B cell (primary cell): Measurements from ENCODE around the gene KCND2. TPM values are rescaled to one million over a fixed set of nuclear protein-coding genes. Genes with fewer than 3 reads are reported as not detected.
"Not testable (repeated sequence)": the region's sequence is repeated elsewhere in the genome, so short reads cannot be mapped to it uniquely, and the experiment has no call there.

Source experiments
- ATAC-seq: fragments of 200-7000 bp; cut with Tn5 transposase; one replicate; pipeline ENCODE4 v1.10.0; 2021; ENCODE audit warnings: low read depth, mild to moderate bottlenecking, moderate number of reproducible peaks, moderate library complexity
- CTCF ChIA-PET: fragments of 350-600 bp; sonication (Branson Sonifier 250); formaldehyde crosslinking; loops from one replicate; lab custom pipeline; 2021; ENCODE audit warnings: antibody characterized with exemption, inconsistent platforms; lab: Charles Lee
- POLR2A ChIA-PET: fragments of 350-600 bp; sonication (Branson Sonifier 250); formaldehyde crosslinking; loops from one replicate; lab custom pipeline; 2021; ENCODE audit warnings: antibody characterized with exemption; lab: Charles Lee
- DNase-seq: peaks from one replicate; pipeline ENCODE4 v3.0.0; 2013
- H2AFZ ChIP-seq: 2 replicates; pipeline ENCODE4 v1.6.1; 2012; ENCODE audit warnings: mild to moderate bottlenecking, low read depth, low read length; ENCODE audit not compliant: insufficient read depth, poor library complexity, severe bottlenecking
- H3K27ac ChIP-seq, 2 donors: 1 replicate in 1 of 2; 2 replicates in 1 of 2; pipeline ENCODE4 v1.5.1; 2012 to 2013; ENCODE audit warnings: low read length in 2 of 2, mild to moderate bottlenecking in 2 of 2, moderate library complexity in 1 of 2
- H3K27me3 ChIP-seq, 4 experiments: fragments of 200-600 bp in 1 of 4; sonication (generic) in 1 of 4; replicated peaks in 1 of 4; 1 replicate in 2 of 4; 2 replicates in 2 of 4; pipeline versions ENCODE4 v1.6.1 to v1.7.0; 2013 to 2016; ENCODE audit warnings: low read length in 3 of 4, mild to moderate bottlenecking in 2 of 4, mixed read lengths in 1 of 4, moderate library complexity in 1 of 4; ENCODE audit not compliant: insufficient read depth in 4 of 4, control insufficient read depth in 3 of 4; ENCODE audit errors: control extremely low read depth in 1 of 4
- H3K36me3 ChIP-seq, 2 experiments: replicated peaks in 1 of 2; 1 replicate in 1 of 2; 2 replicates in 1 of 2; pipeline versions ENCODE4 v1.6.1 to v1.7.1; 2013; ENCODE audit warnings: low read length in 1 of 2; ENCODE audit not compliant: insufficient read depth in 2 of 2, control insufficient read depth in 1 of 2; ENCODE audit errors: control extremely low read depth in 1 of 2, extremely low read depth in 1 of 2
- H3K4me1 ChIP-seq, 2 donors: fragments of 200-600 bp in 1 of 2; sonication (generic) in 1 of 2; 1 replicate in 1 of 2; 2 replicates in 1 of 2; pipeline versions ENCODE4 v1.5.1 to v1.6.1; 2013 to 2017; ENCODE audit warnings: low read length in 2 of 2; ENCODE audit not compliant: control insufficient read depth in 2 of 2, insufficient read depth in 2 of 2
- H3K4me2 ChIP-seq: replicated peaks from 2 replicates; pipeline ENCODE3; 2012; ENCODE audit warnings: mild to moderate bottlenecking, low read depth, low read length; ENCODE audit not compliant: poor library complexity, severe bottlenecking
- H3K4me3 ChIP-seq, 5 experiments: fragments of 200-600 bp in 1 of 5; sonication (generic) in 1 of 5; 1 replicate in 3 of 5; 2 replicates in 2 of 5; pipeline versions ENCODE4 v1.5.1 to v1.7.0; 2011 to 2016; ENCODE audit warnings: low read length in 4 of 5, mild to moderate bottlenecking in 4 of 5, low read depth in 2 of 5, control low read depth in 1 of 5, moderate library complexity in 1 of 5; ENCODE audit not compliant: insufficient read depth in 1 of 5; ENCODE audit errors: control extremely low read depth in 1 of 5, extremely low read depth in 1 of 5
- H3K79me2 ChIP-seq: fragments of 200-600 bp; sonication (generic); one replicate; pipeline ENCODE4 v1.6.0; 2016; ENCODE audit warnings: low read length; ENCODE audit not compliant: control insufficient read depth, insufficient read depth
- H3K9ac ChIP-seq: fragments of 200-600 bp; sonication (generic); 2 replicates; pipeline ENCODE4 v1.6.1; 2017; ENCODE audit warnings: mild to moderate bottlenecking, low read length, moderate library complexity
- H3K9me3 ChIP-seq, 3 donors: one replicate each; pipeline versions ENCODE4 v1.6.1 to v1.7.1; 2013; ENCODE audit warnings: low read length in 2 of 3; ENCODE audit not compliant: control insufficient read depth in 2 of 3, insufficient read depth in 1 of 3; ENCODE audit errors: control extremely low read depth in 1 of 3
- H4K20me1 ChIP-seq: 2 replicates; pipeline ENCODE4 v1.6.0; 2012; ENCODE audit warnings: mild to moderate bottlenecking, low read length; ENCODE audit not compliant: insufficient read depth, control insufficient read depth, poor library complexity, severe bottlenecking
- H3K27ac Mint-ChIP-seq: one replicate; pipeline ENCODE4 v1.8.0; 2021; ENCODE audit warnings: mixed read lengths
- H3K27me3 Mint-ChIP-seq: one replicate; pipeline ENCODE4 v1.8.0; 2021; ENCODE audit warnings: mixed read lengths
- H3K4me1 Mint-ChIP-seq: one replicate; pipeline ENCODE4 v1.8.0; 2021; ENCODE audit warnings: mixed read lengths
- H3K4me3 Mint-ChIP-seq: one replicate; pipeline ENCODE4 v1.8.0; 2021; ENCODE audit warnings: mixed read lengths
- H3K9me3 Mint-ChIP-seq: one replicate; pipeline ENCODE4 v1.8.0; 2022; ENCODE audit warnings: mixed read lengths; ENCODE audit not compliant: insufficient read depth
- EZH2 ChIP-seq: IDR thresholded peaks from 2 replicates; pipeline ENCODE4 v1.6.1; 2012; ENCODE audit warnings: borderline replicate concordance, low read depth, mild to moderate bottlenecking, moderate library complexity, low read length; ENCODE audit not compliant: insufficient read depth, poor library complexity, severe bottlenecking
- WGBS: methylation state at CpG from one replicate; pipeline ENCODE4 v1.1.5; 2013; ENCODE audit warnings: missing lambda C conversion rate; ENCODE audit not compliant: insufficient coverage; 5-methylcytosine and 5-hydroxymethylcytosine counted together
- intact Hi-C: fragments of 100-400 bp; cut with micrococcal nuclease; formaldehyde crosslinking; loops from one replicate; pipeline ENCODE4 v1.10.0; 2022
- polyA plus RNA-seq: library from polyadenylated mRNA; depleted of rRNA; stranded (reverse); fragments of >200 nt; gene quantifications from 2 replicates; pipeline ENCODE4 v1.2.3, GENCODE V29; 2012
- total RNA-seq, 2 donors: library from RNA; stranded (reverse); fragments of 120-200 nt in 1 of 2; gene quantifications; 1 replicate in 1 of 2; 2 replicates in 1 of 2; pipeline versions ENCODE4 v1.2.3 to v1.2.4, GENCODE V29; 2013 to 2022
- TF ChIP-seq, protein P1 (sequence below): fragments of 200-600 bp; IDR thresholded peaks from one replicate; pipeline ENCODE4 v1.8.0; 2022; ENCODE audit warnings: antibody characterized with exemption, mild to moderate bottlenecking

The KCND2 gene
- total and polyA plus RNA-seq, 2 donors (not counting 1 experiment from before 2014, with no cell fraction given) = not detected

DNA sequence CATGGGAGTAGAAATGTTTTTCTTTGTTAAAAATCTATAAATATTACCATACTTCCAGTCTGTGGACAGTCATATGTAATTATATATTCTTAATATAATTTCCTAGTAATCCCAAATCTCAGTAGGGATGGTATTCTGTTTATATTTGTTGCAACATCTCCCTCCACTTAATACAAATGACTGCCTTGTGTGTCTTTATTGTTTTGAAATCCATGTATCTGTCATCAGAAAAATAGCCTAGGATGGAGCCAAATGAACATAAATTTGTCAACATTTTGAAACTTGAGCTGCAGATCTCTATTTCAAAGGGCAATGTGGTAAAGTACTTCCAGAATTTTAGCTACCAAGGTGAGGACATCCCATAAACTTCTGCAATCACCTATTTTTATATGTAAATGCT lies 294.2 kb downstream of the KCND2 start:
- Mint-ChIP-seq H3K27ac (no peak overlapping the region), H3K9me3 (no peaks in the 10 kb centered on the region), H3K27me3 (no peaks in the 10 kb centered on the region), H3K4me3 (no peak overlapping the region), H3K4me1 (no peaks in the 10 kb centered on the region)
- Histone ChIP-seq H3K27me3 (no peaks in the 10 kb centered on the region), H3K4me3 (no peak overlapping the region), H3K4me1 (no peaks in the 10 kb centered on the region), H3K36me3 (no peaks in the 10 kb centered on the region), H4K20me1 (no peaks in the 10 kb centered on the region), H2AFZ (no peak overlapping the region), H3K9me3 (no peaks in the 10 kb centered on the region), H3K79me2 (no peaks in the 10 kb centered on the region), H3K4me2 (no peak overlapping the region), H3K27ac (no peak overlapping the region), H3K9ac (no peak overlapping the region)
- DNase-seq (no peak), ATAC-seq (no peak)
- ChIA-PET CTCF (no interaction called here), POLR2A (no interaction called here)
- TF ChIP-seq, protein P1, sequence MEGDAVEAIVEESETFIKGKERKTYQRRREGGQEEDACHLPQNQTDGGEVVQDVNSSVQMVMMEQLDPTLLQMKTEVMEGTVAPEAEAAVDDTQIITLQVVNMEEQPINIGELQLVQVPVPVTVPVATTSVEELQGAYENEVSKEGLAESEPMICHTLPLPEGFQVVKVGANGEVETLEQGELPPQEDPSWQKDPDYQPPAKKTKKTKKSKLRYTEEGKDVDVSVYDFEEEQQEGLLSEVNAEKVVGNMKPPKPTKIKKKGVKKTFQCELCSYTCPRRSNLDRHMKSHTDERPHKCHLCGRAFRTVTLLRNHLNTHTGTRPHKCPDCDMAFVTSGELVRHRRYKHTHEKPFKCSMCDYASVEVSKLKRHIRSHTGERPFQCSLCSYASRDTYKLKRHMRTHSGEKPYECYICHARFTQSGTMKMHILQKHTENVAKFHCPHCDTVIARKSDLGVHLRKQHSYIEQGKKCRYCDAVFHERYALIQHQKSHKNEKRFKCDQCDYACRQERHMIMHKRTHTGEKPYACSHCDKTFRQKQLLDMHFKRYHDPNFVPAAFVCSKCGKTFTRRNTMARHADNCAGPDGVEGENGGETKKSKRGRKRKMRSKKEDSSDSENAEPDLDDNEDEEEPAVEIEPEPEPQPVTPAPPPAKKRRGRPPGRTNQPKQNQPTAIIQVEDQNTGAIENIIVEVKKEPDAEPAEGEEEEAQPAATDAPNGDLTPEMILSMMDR = no peak
- no peak for TF ChIP-seq EZH2
- intact Hi-C loops = no loop called here

GRCh38 chr7:120578657-120579056 lies 305.7 kb downstream of the KCND2 start:
- H3K27me3 ChIP-seq, H3K27me3 Mint-ChIP-seq, H3K9ac ChIP-seq, H3K4me1 Mint-ChIP-seq, H4K20me1 ChIP-seq, H3K4me2 ChIP-seq, H3K4me3 Mint-ChIP-seq, H3K4me3 ChIP-seq, POLR2A ChIA-PET, CTCF ChIA-PET, H2AFZ ChIP-seq, H3K79me2 ChIP-seq, H3K27ac ChIP-seq, H3K36me3 ChIP-seq, DNase-seq, H3K9me3 Mint-ChIP-seq, H3K9me3 ChIP-seq, ATAC-seq, H3K27ac Mint-ChIP-seq, intact Hi-C loops, H3K4me1 ChIP-seq: not testable (repeated sequence)
- WGBS = 67% methylated on average over 1 of the region's 4 CpGs
